Gastroesophageal sphincter (tissue), 4 donors: ENCODE data around the gene DACT3. TPM values are rescaled to one million over a fixed set of nuclear protein-coding genes. Genes with fewer than 3 reads are reported as not detected.

Experiments used
- ATAC-seq: fragments of 150-250 bp; one replicate; pipeline ENCODE4 v1.9.1; 2016; ENCODE audit warnings: mild to moderate bottlenecking, moderate library complexity
- H3K27ac ChIP-seq, 4 donors: fragments of 200-600 bp; sonication (generic) in 3 of 4; 1 replicate in 3 of 4; 2 replicates in 1 of 4; pipeline ENCODE4 v1.5.1; 2016 to 2019
- H3K27me3 ChIP-seq: fragments of 200-600 bp; sonication (generic); one replicate; pipeline ENCODE4 v1.5.1; 2019
- H3K36me3 ChIP-seq, 2 donors: fragments of 200-600 bp; sonication (generic); one replicate each; pipeline ENCODE4 v1.5.1; 2019; ENCODE audit warnings: control low read depth in 1 of 2
- H3K4me1 ChIP-seq, 3 donors: fragments of 200-600 bp; sonication (generic); 1 replicate in 2 of 3; 2 replicates in 1 of 3; pipeline ENCODE4 v1.5.1; 2016 to 2019; ENCODE audit warnings: control low read depth in 2 of 3
- H3K4me3 ChIP-seq, 2 donors: fragments of 200-600 bp; sonication (generic); one replicate each; pipeline ENCODE4 v1.5.1; 2019; ENCODE audit warnings: mild to moderate bottlenecking in 1 of 2, moderate library complexity in 1 of 2
- H3K9me3 ChIP-seq, 3 donors: fragments of 200-600 bp; sonication (generic); one replicate each; pipeline ENCODE4 v1.5.1; 2017 to 2019; ENCODE audit warnings: control low read depth in 2 of 3
- CTCF ChIP-seq, 4 experiments: fragments of 200-600 bp in 2 of 4; fragments of 450-650 bp in 2 of 4; sonication (generic) in 1 of 4; IDR thresholded peaks; one replicate each; pipeline ENCODE4 v1.5.1; 2017 to 2019; ENCODE audit warnings: antibody characterized with exemption in 4 of 4, mild to moderate bottlenecking in 2 of 4, moderate library complexity in 2 of 4
- EP300 ChIP-seq: sonication (generic); formaldehyde crosslinking; IDR thresholded peaks from one replicate; pipeline ENCODE4 v1.6.1; 2017; ENCODE audit warnings: antibody characterized with exemption, mild to moderate bottlenecking
- POLR2A ChIP-seq, 2 donors: fragments of 450-650 bp; IDR thresholded peaks; one replicate each; pipeline ENCODE4 v1.6.1; 2017; ENCODE audit warnings: antibody characterized with exemption in 2 of 2, mild to moderate bottlenecking in 2 of 2, moderate library complexity in 1 of 2
- POLR2AphosphoS5 ChIP-seq: sonication (generic); formaldehyde crosslinking; IDR thresholded peaks from one replicate; pipeline ENCODE4 v1.6.1; 2017; ENCODE audit warnings: antibody characterized with exemption
- WGBS, 2 donors: methylation state at CpG; one replicate each; pipeline ENCODE4 v1.1.5; 2018; ENCODE audit warnings: low coverage in 1 of 2; 5-methylcytosine and 5-hydroxymethylcytosine counted together
- total RNA-seq, 4 donors: library from RNA; depleted of rRNA; stranded (reverse); fragments of >200 nt; gene quantifications; one replicate each; pipeline ENCODE4 v1.1.0, GENCODE V29; 2016

Gene DACT3
- total RNA-seq, 4 donors from 2014 or later = 42.9 to 105 (median 53.1) TPM

- Histone ChIP-seq H3K9me3 (no peaks in the 10 kb centered on the region), H3K4me1 (peaks cover 0 to 16% (median 0%) of the 10 kb centered on the region in 3 donors), H3K27ac (peak overlapping the region in 1 of 4 donors; percentile 24), H3K4me3 (no peak overlapping the region), H3K27me3 (no peaks in the 10 kb centered on the region), H3K36me3 (peaks cover 0 to 93% of the 10 kb centered on the region in 2 donors)
- ATAC-seq = no peak
- WGBS, 2 donors = 87 to 96% methylated on average over 4 to 6 of the region's 11 CpGs
- no peak for TF ChIP-seq EP300
- TF ChIP-seq POLR2AphosphoS5 = no peak
- no peak for TF ChIP-seq CTCF (IDR thresholded peaks at IDR 0.05)
- TF ChIP-seq POLR2A (IDR thresholded peaks at IDR 0.05) = no peak
These were observed 37.7 kb upstream of the DACT3 start for GRCh38 chr19:46698395-46699321.

GRCh38 chr19:46697204-46697960 lies 36.4 kb upstream of the DACT3 start:
- peak overlapping the region in 1 of 4 donors; percentile 37 for H3K27ac ChIP-seq

GRCh38 chr19:46696866-46697203 lies 35.9 kb upstream of the DACT3 start:
- peaks cover 0 to 16% (median 0%) of the 10 kb centered on the region in 3 donors for H3K4me1 ChIP-seq
- TF ChIP-seq CTCF (IDR thresholded peaks at IDR 0.05) (no peak), EP300 (no peak), POLR2A (IDR thresholded peaks at IDR 0.05) (no peak), POLR2AphosphoS5 (no peak)
- no peak for ATAC-seq
- H3K27me3 ChIP-seq = no peaks in the 10 kb centered on the region
- WGBS, 2 donors = 72 to 81% methylated on average over 4 to 9 of the region's 9 CpGs
- peak overlapping the region in 1 of 4 donors; percentile 37 for H3K27ac ChIP-seq
- H3K36me3 ChIP-seq = peaks cover 0 to 93% of the 10 kb centered on the region in 2 donors
- no peaks in the 10 kb centered on the region for H3K9me3 ChIP-seq
- H3K4me3 ChIP-seq = peak overlapping the region in 1 of 2 donors; percentile 33

More at GRCh38 chr19:46697204-46697960, 36.4 kb upstream of the DACT3 start:
- peaks cover 0 to 93% of the 10 kb centered on the region in 2 donors for H3K36me3 ChIP-seq
- WGBS, 2 donors = 0 to 30% methylated on average over 2 to 17 of the region's 39 CpGs
- H3K27me3 ChIP-seq = no peaks in the 10 kb centered on the region
- ATAC-seq = peak; percentile 97
- peak overlapping the region in 1 of 2 donors; percentile 33 for H3K4me3 ChIP-seq
- TF ChIP-seq EP300 (no peak), CTCF (IDR thresholded peaks at IDR 0.05) (no peak), POLR2AphosphoS5 (no peak), POLR2A (IDR thresholded peaks at IDR 0.05) (no peak)
- no peaks in the 10 kb centered on the region for H3K9me3 ChIP-seq
- peaks cover 0 to 16% (median 0%) of the 10 kb centered on the region in 3 donors for H3K4me1 ChIP-seq

- H3K4me3 ChIP-seq = no peak overlapping the region
- no peak for ATAC-seq
- no peak for TF ChIP-seq POLR2A (IDR thresholded peaks at IDR 0.05)
- no peak for TF ChIP-seq CTCF (IDR thresholded peaks at IDR 0.05)
- no peak for TF ChIP-seq POLR2AphosphoS5
- TF ChIP-seq EP300 = no peak
These were observed 35.1 kb upstream of the DACT3 start for GRCh38 chr19:46696052-46696451.

More at GRCh38 chr19:46696052-46696451, 35.1 kb upstream of the DACT3 start:
- Histone ChIP-seq H3K36me3 (peaks cover 0 to 93% of the 10 kb centered on the region in 2 donors), H3K27me3 (no peaks in the 10 kb centered on the region), H3K4me1 (peaks cover 0 to 16% (median 0%) of the 10 kb centered on the region in 3 donors), H3K27ac (no peak overlapping the region), H3K9me3 (no peaks in the 10 kb centered on the region)
- WGBS, 2 donors = 91 to 93% methylated on average over 3 to 10 of the region's 10 CpGs
